ENCODE data around the gene FRMD4A.

- TF ChIP-seq TARDBP (IDR thresholded peaks at IDR 0.05) (no peak), ELF4 (IDR thresholded peaks at IDR 0.05) (no peak), FOXK2 (IDR thresholded peaks at IDR 0.05) (no peak)
Observed at GRCh38 chr10:14208231-14208630, 122.5 kb downstream of the FRMD4A start.
